Esophagus (tissue), 2 donors: ENCODE data around the gene THOC2. TPM values are rescaled to one million over a fixed set of nuclear protein-coding genes. Genes with fewer than 3 reads are reported as not detected.
A peak's percentile ranks its signal among the peaks of the same experiment; 100 is the strongest.
"Not testable (repeated sequence)": the region's sequence is repeated elsewhere in the genome, so short reads cannot be mapped to it uniquely, and the experiment has no call there.

Experiments used
- H3K27ac ChIP-seq, 2 donors: one replicate each; pipeline ENCODE4 v1.5.1; 2013; ENCODE audit warnings: low read depth in 2 of 2, mild to moderate bottlenecking in 2 of 2, inconsistent platforms in 1 of 2, low read length in 1 of 2, moderate library complexity in 1 of 2
- H3K27me3 ChIP-seq, 2 donors: one replicate each; pipeline ENCODE4 v1.6.1; 2013; ENCODE audit warnings: low read length in 2 of 2, control low read depth in 1 of 2, mild to moderate bottlenecking in 1 of 2; ENCODE audit not compliant: insufficient read depth in 2 of 2, control insufficient read depth in 1 of 2
- H3K36me3 ChIP-seq, 2 donors: one replicate each; pipeline ENCODE4 v1.6.1; 2013; ENCODE audit warnings: low read length in 1 of 2; ENCODE audit not compliant: control insufficient read depth in 2 of 2, insufficient read depth in 2 of 2
- H3K4me1 ChIP-seq, 2 donors: one replicate each; pipeline ENCODE4 v1.6.1; 2013; ENCODE audit warnings: low read length in 1 of 2; ENCODE audit not compliant: control insufficient read depth in 2 of 2, insufficient read depth in 2 of 2
- H3K4me3 ChIP-seq, 2 donors: one replicate each; pipeline ENCODE4 v1.5.1; 2013; ENCODE audit warnings: low read length in 2 of 2, mild to moderate bottlenecking in 2 of 2, low read depth in 1 of 2, moderate library complexity in 1 of 2
- H3K9me3 ChIP-seq, 2 donors: one replicate each; pipeline ENCODE4 v1.6.1; 2013; ENCODE audit warnings: mild to moderate bottlenecking in 2 of 2, low read depth in 1 of 2, low read length in 1 of 2, moderate library complexity in 1 of 2; ENCODE audit not compliant: control insufficient read depth in 2 of 2, insufficient read depth in 1 of 2
- WGBS, 2 donors: extraction: QIAGEN DNeasy Blood & Tissue Kit; methylation state at CpG; one replicate each; pipeline ENCODE4 v1.1.7; 2013; 5-methylcytosine and 5-hydroxymethylcytosine counted together
- polyA plus RNA-seq, 2 donors: library from polyadenylated mRNA; stranded (reverse); fragments of 200-250 nt; gene quantifications; one replicate each; pipeline ENCODE4 v1.2.3, GENCODE V29; 2013
- donor health status: healthy with polysubstance abuse.
- donor health status: Bipolar disorder and iron deficiency.

Gene THOC2
- polyA plus RNA-seq: 10 to 100 TPM; 28.2 to 43.7 TPM

GRCh38 chrX:123732670-123733363, at the start of gene THOC2:
TSS of gene THOC2 (minus strand) at chrX:123733052. CDS start at chrX:123733022, 30 bp downstream.
- peak within 1 kb of the TSS; percentile 63 to 96 for H3K4me3 ChIP-seq
- 0 to 30% methylated on average over 49 of the region's 49 CpGs for WGBS, 2 donors
- no peaks in the 10 kb centered on the region for H3K36me3 ChIP-seq

GRCh38 chrX:123781786-123782185, 48.9 kb upstream of the THOC2 start:
- H3K9me3 ChIP-seq, H3K4me1 ChIP-seq, H3K27ac ChIP-seq, H3K27me3 ChIP-seq, H3K4me3 ChIP-seq, H3K36me3 ChIP-seq: not testable (repeated sequence)
- WGBS, 2 donors: 82 to 92% methylated on average over 10 of the region's 10 CpGs

More at GRCh38 chrX:123732670-123733363, at the start of gene THOC2:
- Histone ChIP-seq H3K27me3 (no peaks in the 10 kb centered on the region), H3K9me3 (peaks cover 0 to 3% of the 10 kb centered on the region in 2 donors), H3K27ac (peak within 1 kb of the TSS; percentile 85 to 86), H3K4me1 (no peaks in the 10 kb centered on the region)

GRCh38 chrX:123779908-123780396, 47.1 kb upstream of the THOC2 start:
- H3K9me3 ChIP-seq: no peaks in the 10 kb centered on the region
- no peaks in the 10 kb centered on the region for H3K36me3 ChIP-seq
- H3K27me3 ChIP-seq: no peaks in the 10 kb centered on the region
- no peak overlapping the region for H3K4me3 ChIP-seq
- no peak overlapping the region for H3K27ac ChIP-seq
- no peaks in the 10 kb centered on the region for H3K4me1 ChIP-seq
- 20 to 43% methylated on average over 1 of the region's 1 CpG for whole genome bisulfite sequencing, 2 donors

GRCh38 chrX:123773258-123773988, 40.6 kb upstream of the THOC2 start:
- 80 to 87% methylated on average over 4 of the region's 4 CpGs for WGBS, 2 donors
- no peaks in the 10 kb centered on the region for H3K27me3 ChIP-seq

GRCh38 chrX:123771449-123772064, 38.7 kb upstream of the THOC2 start:
- H3K27ac ChIP-seq: no peak overlapping the region
- no peak overlapping the region for H3K4me3 ChIP-seq
- no peaks in the 10 kb centered on the region for H3K9me3 ChIP-seq
- H3K36me3 ChIP-seq: no peaks in the 10 kb centered on the region
- no peaks in the 10 kb centered on the region for H3K27me3 ChIP-seq
- H3K4me1 ChIP-seq: no peaks in the 10 kb centered on the region
- WGBS, 2 donors: 55 to 70% methylated on average over 4 of the region's 4 CpGs

More at GRCh38 chrX:123773258-123773988, 40.6 kb upstream of the THOC2 start:
- Histone ChIP-seq H3K36me3 (no peaks in the 10 kb centered on the region), H3K4me3 (no peak overlapping the region), H3K9me3 (no peaks in the 10 kb centered on the region), H3K4me1 (no peaks in the 10 kb centered on the region), H3K27ac (no peak overlapping the region)

- no peaks in the 10 kb centered on the region for H3K27me3 ChIP-seq
- peak overlapping the region; percentile 14 to 29 for H3K4me3 ChIP-seq
- peak overlapping the region; percentile 39 to 50 for H3K27ac ChIP-seq
- H3K9me3 ChIP-seq: no peaks in the 10 kb centered on the region
- 5 to 24% methylated on average over 35 to 38 of the region's 38 CpGs for WGBS, 2 donors
- no peaks in the 10 kb centered on the region for H3K4me1 ChIP-seq
- no peaks in the 10 kb centered on the region for H3K36me3 ChIP-seq
These were observed 32.4 kb upstream of the THOC2 start for GRCh38 chrX:123764967-123765871.

GRCh38 chrX:123759849-123760248, 27.0 kb upstream of the THOC2 start:
- H3K4me3 ChIP-seq, H3K27me3 ChIP-seq, H3K4me1 ChIP-seq, H3K27ac ChIP-seq, H3K36me3 ChIP-seq, H3K9me3 ChIP-seq: not testable (repeated sequence)
- 75 to 89% methylated on average over 3 of the region's 3 CpGs for WGBS, 2 donors

- H3K27me3 ChIP-seq, H3K4me3 ChIP-seq, H3K27ac ChIP-seq, H3K9me3 ChIP-seq, H3K4me1 ChIP-seq, H3K36me3 ChIP-seq: not testable (repeated sequence)
- 86 to 92% methylated on average over 1 of the region's 1 CpG for WGBS, 2 donors
These were observed 24.9 kb upstream of the THOC2 start for GRCh38 chrX:123757794-123758193.

GRCh38 chrX:123756320-123756719, 23.5 kb upstream of the THOC2 start:
- no peaks in the 10 kb centered on the region for H3K36me3 ChIP-seq
- H3K4me3 ChIP-seq: no peak overlapping the region
- H3K9me3 ChIP-seq: no peaks in the 10 kb centered on the region
- no peak overlapping the region for H3K27ac ChIP-seq
- no peaks in the 10 kb centered on the region for H3K27me3 ChIP-seq
- no peaks in the 10 kb centered on the region for H3K4me1 ChIP-seq
